Measurements from ENCODE around the gene ISY1.
"Not testable (repeated sequence)": the region's sequence is repeated elsewhere in the genome, so short reads cannot be mapped to it uniquely, and the experiment has no call there.

The ISY1 gene

GRCh38 chr3:129119365-129120100 lies 41.3 kb downstream of the ISY1 start:
- DNase-seq = no peak

- DNase-seq = no peak
Measured at GRCh38 chr3:129118745-129119144, 42.1 kb downstream of the ISY1 start.

GRCh38 chr3:129117134-129117533 lies 43.7 kb downstream of the ISY1 start:
- DNase-seq = no peak

GRCh38 chr3:129116482-129116946 lies 44.3 kb downstream of the ISY1 start:
- no peak for DNase-seq

- no peak for DNase-seq
Measured at GRCh38 chr3:129114455-129114854, 46.4 kb downstream of the ISY1 start.

- DNase-seq = no peak
Measured at GRCh38 chr3:129112308-129113052, 48.4 kb downstream of the ISY1 start.

- DNase-seq = not testable (repeated sequence)
Measured at GRCh38 chr3:129111076-129111780, 49.6 kb downstream of the ISY1 start.

- no peak for DNase-seq
Measured at GRCh38 chr3:129107793-129108192, 53.1 kb downstream of the ISY1 start.

- DNase-seq = no peak
Measured at GRCh38 chr3:129106866-129107565, 53.8 kb downstream of the ISY1 start.

GRCh38 chr3:129106320-129106719 lies 54.5 kb downstream of the ISY1 start:
- DNase-seq = no peak

GRCh38 chr3:129105862-129106261 lies 55.0 kb downstream of the ISY1 start:
- no peak for DNase-seq

GRCh38 chr3:129104498-129105079 lies 56.3 kb downstream of the ISY1 start:
- no peak for DNase-seq

GRCh38 chr3:129104051-129104450 lies 56.8 kb downstream of the ISY1 start:
- no peak for DNase-seq

- no peak for DNase-seq
Measured at GRCh38 chr3:129103296-129103695, 57.6 kb downstream of the ISY1 start.

GRCh38 chr3:129101370-129102138 lies 59.3 kb downstream of the ISY1 start:
- DNase-seq = no peak

GRCh38 chr3:129100274-129100673 lies 60.6 kb downstream of the ISY1 start:
- no peak for DNase-seq

GRCh38 chr3:129095285-129095684 lies 65.6 kb downstream of the ISY1 start:
- DNase-seq = no peak

- DNase-seq = not testable (repeated sequence)
Measured at GRCh38 chr3:129088312-129088711, 72.6 kb downstream of the ISY1 start.

GRCh38 chr3:129087904-129088303 lies 73.0 kb downstream of the ISY1 start:
- not testable (repeated sequence) for DNase-seq

- no peak for DNase-seq
Measured at GRCh38 chr3:129087138-129087702, 73.6 kb downstream of the ISY1 start.

GRCh38 chr3:129085818-129086217 lies 75.0 kb downstream of the ISY1 start:
- no peak for DNase-seq
